ENCODE measurements around the gene SENP8.

DNA sequence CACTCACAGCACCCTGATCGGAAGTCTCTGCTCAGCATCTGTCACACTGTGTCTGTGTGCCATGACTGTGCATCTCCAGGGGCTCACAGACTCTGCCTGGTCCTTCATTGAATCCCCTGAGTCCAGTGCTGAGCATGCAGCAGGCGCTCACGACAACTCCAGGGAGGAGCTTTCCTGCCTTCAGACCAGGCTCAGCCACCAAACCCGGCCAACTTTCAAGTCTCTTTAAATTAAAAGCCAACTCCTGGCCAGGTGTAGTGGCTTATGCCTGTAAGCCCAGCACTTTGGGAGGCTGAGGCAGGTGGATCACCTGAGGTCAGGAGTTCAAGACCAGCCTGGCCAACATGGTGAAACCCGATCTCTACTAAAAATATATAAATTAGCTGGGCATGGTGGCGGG, 55.2 kb downstream of the SENP8 start:
- TF ChIP-seq TAF1 (IDR thresholded peaks at IDR 0.05; ENCODE audit: low read depth) (no peak), EGR1 (IDR thresholded peaks at IDR 0.05) (no peak), RAD21 (IDR thresholded peaks at IDR 0.05; ENCODE audit: low read depth) (no peak), NFIC (IDR thresholded peaks at IDR 0.05) (no peak), EP300 (IDR thresholded peaks at IDR 0.05; ENCODE audit: borderline replicate concordance) (no peak), FOXM1 (IDR thresholded peaks at IDR 0.05; ENCODE audit: borderline replicate concordance, low read depth) (no peak), CEBPB (IDR thresholded peaks at IDR 0.05) (no peak), CREB1 (IDR thresholded peaks at IDR 0.05; ENCODE audit: low read depth) (no peak), TCF12 (IDR thresholded peaks at IDR 0.05; ENCODE audit: low read depth) (no peak), YY1 (IDR thresholded peaks at IDR 0.05; ENCODE audit: low read depth) (no peak), TEAD4 (IDR thresholded peaks at IDR 0.05) (no peak)
- TF ChIP-seq, protein P1, sequence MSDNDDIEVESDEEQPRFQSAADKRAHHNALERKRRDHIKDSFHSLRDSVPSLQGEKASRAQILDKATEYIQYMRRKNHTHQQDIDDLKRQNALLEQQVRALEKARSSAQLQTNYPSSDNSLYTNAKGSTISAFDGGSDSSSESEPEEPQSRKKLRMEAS (IDR thresholded peaks at IDR 0.05): no peak
- TF ChIP-seq, protein P2, sequence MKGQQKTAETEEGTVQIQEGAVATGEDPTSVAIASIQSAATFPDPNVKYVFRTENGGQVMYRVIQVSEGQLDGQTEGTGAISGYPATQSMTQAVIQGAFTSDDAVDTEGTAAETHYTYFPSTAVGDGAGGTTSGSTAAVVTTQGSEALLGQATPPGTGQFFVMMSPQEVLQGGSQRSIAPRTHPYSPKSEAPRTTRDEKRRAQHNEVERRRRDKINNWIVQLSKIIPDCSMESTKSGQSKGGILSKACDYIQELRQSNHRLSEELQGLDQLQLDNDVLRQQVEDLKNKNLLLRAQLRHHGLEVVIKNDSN (IDR thresholded peaks at IDR 0.05): no peak

All from Ishikawa (cell line).